ENCODE results near the gene CA6.

Gene CA6

GRCh38 chr1:8943498-8944405 is 1.9 kb upstream of the CA6 start:
- DNase-seq (ENCODE audit: low read depth): no peak
- TF ChIP-seq CTCF (conservative IDR thresholded peaks at IDR 0.05; ENCODE audit: low read length): no peak
- H3K4me3 ChIP-seq (ENCODE audit: low read length): no peak overlapping the region

GRCh38 chr1:8947127-8947691 is 1.5 kb downstream of the CA6 start:
- H3K4me3 ChIP-seq (ENCODE audit: low read length): no peak overlapping the region
- no peak for TF ChIP-seq CTCF (conservative IDR thresholded peaks at IDR 0.05; ENCODE audit: low read length)
- no peak for DNase-seq (ENCODE audit: low read depth)

GRCh38 chr1:8950309-8950708 is 4.6 kb downstream of the CA6 start:
- DNase-seq (ENCODE audit: low read depth): no peak
- no peak overlapping the region for H3K4me3 ChIP-seq (ENCODE audit: low read length)
- TF ChIP-seq CTCF (conservative IDR thresholded peaks at IDR 0.05; ENCODE audit: low read length): no peak

- no peak for DNase-seq (ENCODE audit: low read depth)
- H3K4me3 ChIP-seq (ENCODE audit: low read length): no peak overlapping the region
- no peak for TF ChIP-seq CTCF (conservative IDR thresholded peaks at IDR 0.05; ENCODE audit: low read length)
Measured at GRCh38 chr1:8951231-8951630, 5.6 kb downstream of the CA6 start.

GRCh38 chr1:8955406-8955805 is 9.7 kb downstream of the CA6 start:
- TF ChIP-seq CTCF (conservative IDR thresholded peaks at IDR 0.05; ENCODE audit: low read length): no peak
- DNase-seq (ENCODE audit: low read depth): no peak
- no peak overlapping the region for H3K4me3 ChIP-seq (ENCODE audit: low read length)

GRCh38 chr1:8956461-8957349 is 11.0 kb downstream of the CA6 start:
- H3K4me3 ChIP-seq (ENCODE audit: low read length): no peak overlapping the region
- no peak for TF ChIP-seq CTCF (conservative IDR thresholded peaks at IDR 0.05; ENCODE audit: low read length)
- DNase-seq (ENCODE audit: low read depth): no peak

Measured in AG10803 (cell line).